Muscle layer of duodenum (tissue), 2 donors: ENCODE data around the gene BLVRA.
"Not testable (repeated sequence)": the region's sequence is repeated elsewhere in the genome, so short reads cannot be mapped to it uniquely, and the experiment has no call there.

Experiments
- H3K27ac ChIP-seq: one replicate; pipeline ENCODE4 v1.7.0; 2013; ENCODE audit warnings: mild to moderate bottlenecking, low read length
- H3K27me3 ChIP-seq: one replicate; pipeline ENCODE4 v1.7.0; 2013; ENCODE audit warnings: low read depth, mild to moderate bottlenecking, control low read depth, low read length
- H3K36me3 ChIP-seq, 2 donors: one replicate each; pipeline ENCODE4 v1.7.0; 2013; ENCODE audit warnings: low read length in 2 of 2, control low read depth in 1 of 2, mild to moderate bottlenecking in 1 of 2; ENCODE audit not compliant: insufficient read depth in 2 of 2, control insufficient read depth in 1 of 2
- H3K4me1 ChIP-seq, 2 donors: one replicate each; pipeline ENCODE4 v1.7.0; 2013; ENCODE audit warnings: low read length in 2 of 2, mild to moderate bottlenecking in 2 of 2, control low read depth in 1 of 2, moderate library complexity in 1 of 2; ENCODE audit not compliant: insufficient read depth in 2 of 2, control insufficient read depth in 1 of 2
- H3K4me3 ChIP-seq, 2 donors: one replicate each; pipeline ENCODE4 v1.7.0; 2013; ENCODE audit warnings: low read length in 2 of 2, low read depth in 1 of 2, mild to moderate bottlenecking in 1 of 2
- H3K9me3 ChIP-seq, 2 donors: one replicate each; pipeline ENCODE4 v1.7.0; 2013; ENCODE audit warnings: low read length in 2 of 2, control low read depth in 1 of 2, mild to moderate bottlenecking in 1 of 2; ENCODE audit not compliant: control insufficient read depth in 1 of 2
- donor health status: healthy.

The BLVRA gene

DNA sequence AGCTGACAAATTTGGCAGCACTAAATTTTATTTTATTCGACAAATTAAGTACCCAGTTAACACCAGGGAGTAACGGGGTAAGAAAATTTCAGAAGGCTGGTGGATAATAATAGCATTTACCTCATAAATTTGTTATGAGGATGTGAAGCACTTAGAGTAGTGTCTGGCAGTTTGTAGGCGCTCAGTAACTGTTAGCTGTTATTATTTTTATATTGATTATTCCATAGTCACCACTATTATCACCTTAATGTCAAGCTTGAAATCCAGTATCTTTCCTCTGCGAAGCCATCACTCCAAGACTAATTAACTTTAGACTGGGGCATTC is 28.6 kb upstream of the BLVRA start:
- H3K4me3 ChIP-seq: peak overlapping the region; percentile 94 to 96
- no peaks in the 10 kb centered on the region for H3K36me3 ChIP-seq
- no peaks in the 10 kb centered on the region for H3K9me3 ChIP-seq
- peaks cover 0 to 9% of the 10 kb centered on the region in 2 donors for H3K4me1 ChIP-seq
- no peaks in the 10 kb centered on the region for H3K27me3 ChIP-seq
- peak overlapping the region; percentile 86 for H3K27ac ChIP-seq

DNA sequence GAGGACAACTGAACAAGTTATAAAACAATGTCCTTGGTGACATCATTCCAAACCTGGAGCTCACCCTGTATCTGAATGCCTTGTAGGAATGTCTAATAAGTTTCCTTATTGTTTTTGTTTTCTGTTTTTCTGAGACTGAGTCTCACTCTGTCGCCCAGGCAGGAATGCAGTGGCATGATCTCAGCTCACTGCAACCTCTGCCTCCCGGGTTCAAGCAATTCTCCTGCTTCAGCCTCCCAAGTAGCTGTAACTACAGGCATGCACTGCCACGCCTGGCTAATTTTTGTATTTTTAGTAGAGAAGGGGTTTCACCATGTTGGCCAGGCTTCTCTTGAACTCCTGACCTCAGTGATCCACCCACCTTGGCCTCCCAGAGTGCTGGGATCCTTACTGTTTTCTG is 27.0 kb upstream of the BLVRA start:
- H3K4me3 ChIP-seq, H3K36me3 ChIP-seq, H3K27ac ChIP-seq, H3K9me3 ChIP-seq, H3K27me3 ChIP-seq, H3K4me1 ChIP-seq: not testable (repeated sequence)

DNA sequence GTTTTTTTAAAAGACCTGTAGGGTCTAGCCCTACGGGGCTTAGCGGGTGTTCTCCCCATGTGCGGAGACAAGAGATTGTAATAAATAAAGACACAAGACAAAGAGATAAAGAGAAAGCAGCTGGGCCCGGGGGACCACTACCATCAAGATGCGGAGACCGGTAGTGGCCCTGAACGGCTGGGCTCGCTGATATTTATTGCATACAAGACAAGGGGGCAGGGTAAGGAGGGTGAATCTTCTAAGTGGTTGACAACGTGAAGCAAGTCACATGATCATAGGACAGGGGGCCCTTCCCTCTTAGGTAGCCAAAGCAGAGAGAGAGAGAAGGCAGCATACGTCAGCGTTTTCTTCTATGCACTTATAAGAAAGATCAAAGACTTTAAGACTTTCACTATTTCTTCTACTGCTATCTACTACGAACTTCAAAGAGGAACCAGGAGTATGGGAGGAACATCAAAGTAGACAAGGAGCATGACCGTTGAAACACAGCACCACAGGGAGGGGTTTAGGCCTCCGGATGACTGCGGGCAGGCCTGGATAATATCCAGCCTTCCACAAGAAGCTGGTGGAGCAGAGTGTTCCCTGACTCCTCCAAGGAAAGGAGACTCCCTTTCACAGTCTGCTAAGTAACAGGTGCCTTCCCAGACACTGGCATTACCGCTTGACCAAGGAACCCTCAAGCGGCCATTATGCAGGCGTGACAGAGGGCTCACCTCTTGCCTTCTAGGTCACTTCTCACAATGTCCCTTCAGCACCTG is 23.7 kb upstream of the BLVRA start:
- H3K4me3 ChIP-seq, H3K4me1 ChIP-seq, H3K27ac ChIP-seq, H3K27me3 ChIP-seq, H3K36me3 ChIP-seq, H3K9me3 ChIP-seq: not testable (repeated sequence)

DNA sequence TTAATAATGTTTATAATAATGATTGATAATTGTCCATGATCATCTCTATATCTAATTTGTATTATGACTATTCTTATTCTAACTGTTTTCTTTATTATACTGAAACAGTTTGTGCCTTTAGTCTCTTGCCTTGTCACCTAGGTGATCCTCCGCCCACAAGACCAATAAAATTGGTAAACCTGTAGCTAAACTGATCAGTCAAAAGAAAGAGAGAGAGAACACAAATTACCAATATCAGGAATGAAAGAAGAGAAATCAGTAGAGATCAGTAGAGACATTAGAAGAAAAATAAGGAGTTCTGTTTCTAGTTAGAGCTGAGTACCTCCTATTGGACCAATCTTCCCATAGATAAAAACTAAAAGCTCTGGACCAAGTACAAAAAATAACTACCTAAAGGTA is 23.1 kb upstream of the BLVRA start:
- H3K36me3 ChIP-seq: no peaks in the 10 kb centered on the region
- H3K9me3 ChIP-seq: no peaks in the 10 kb centered on the region
- no peaks in the 10 kb centered on the region for H3K4me1 ChIP-seq
- no peak overlapping the region for H3K4me3 ChIP-seq
- H3K27ac ChIP-seq: no peak overlapping the region
- H3K27me3 ChIP-seq: no peaks in the 10 kb centered on the region

DNA sequence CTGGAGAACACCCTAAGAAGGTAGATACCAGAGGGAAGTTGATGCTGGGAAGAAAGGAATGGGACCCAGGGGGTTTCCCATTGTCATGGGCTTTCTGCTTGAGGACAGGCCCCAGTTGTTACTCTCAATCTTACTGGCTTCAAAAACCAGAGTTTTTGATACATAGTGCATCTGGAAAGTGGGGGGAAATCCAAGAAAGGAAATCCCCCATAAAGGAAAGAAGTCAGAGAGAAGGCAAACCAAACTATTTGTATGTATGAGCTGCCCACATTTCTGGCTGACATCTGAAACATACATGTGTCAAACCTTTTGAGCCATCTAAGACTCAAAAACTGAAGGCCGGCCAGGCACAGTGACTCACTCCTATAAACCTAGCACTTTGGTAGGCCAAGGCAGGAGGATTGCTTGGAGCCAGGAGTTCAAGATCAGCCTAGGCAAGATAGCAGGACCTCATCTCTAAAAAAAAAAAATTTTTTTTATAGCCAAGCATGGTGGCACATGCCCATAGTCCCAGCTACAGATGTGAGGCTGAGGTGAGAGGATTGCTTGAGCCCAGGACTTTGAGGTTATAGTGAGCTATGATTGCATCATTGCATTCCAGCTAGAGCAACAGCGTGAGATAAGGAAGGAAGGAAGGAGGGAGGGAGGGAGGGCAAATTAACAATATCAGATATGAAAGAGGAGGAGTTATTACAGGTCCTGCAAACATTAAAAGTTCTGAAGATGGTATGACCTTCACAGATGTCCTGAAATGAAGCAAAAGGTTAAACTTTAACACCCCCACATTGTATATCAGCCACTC is 22.5 kb upstream of the BLVRA start:
- no peak overlapping the region for H3K27ac ChIP-seq
- H3K4me1 ChIP-seq: no peaks in the 10 kb centered on the region
- H3K27me3 ChIP-seq: no peaks in the 10 kb centered on the region
- H3K36me3 ChIP-seq: no peaks in the 10 kb centered on the region
- H3K4me3 ChIP-seq: no peak overlapping the region
- no peaks in the 10 kb centered on the region for H3K9me3 ChIP-seq

DNA sequence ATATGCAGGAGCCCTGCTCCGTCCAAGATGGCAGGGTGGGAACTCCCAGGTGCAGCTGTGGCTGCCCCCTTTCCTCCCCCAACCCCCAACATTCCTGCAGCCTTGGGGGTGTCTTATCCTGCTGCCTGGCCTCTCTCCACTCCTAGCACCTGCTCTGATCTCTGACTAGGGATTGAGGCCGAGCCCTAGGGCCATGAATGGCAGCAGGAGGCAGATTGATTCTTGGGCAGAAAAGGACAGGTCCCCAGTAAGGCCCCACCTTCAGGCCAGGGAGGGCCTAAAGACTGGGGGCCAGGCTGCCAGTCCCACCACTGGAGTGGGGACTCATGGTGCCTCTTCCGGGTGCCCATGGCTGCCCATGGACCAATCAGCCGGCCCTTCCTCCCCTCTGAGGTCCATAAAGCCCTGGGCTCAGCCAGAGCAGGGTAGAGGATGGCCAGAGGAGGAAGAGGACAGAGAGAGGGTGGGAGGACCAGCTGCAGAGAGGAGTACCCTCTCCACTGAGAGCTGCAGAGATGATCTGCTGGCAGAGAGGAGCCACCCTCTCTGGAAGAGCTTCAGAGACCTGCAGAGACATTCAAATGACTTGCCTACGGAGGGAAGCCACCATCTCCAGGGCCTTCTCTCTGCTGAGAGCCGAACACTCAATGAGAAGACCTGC is 20.9 kb upstream of the BLVRA start:
- no peak overlapping the region for H3K27ac ChIP-seq
- no peaks in the 10 kb centered on the region for H3K27me3 ChIP-seq
- H3K36me3 ChIP-seq: no peaks in the 10 kb centered on the region
- H3K4me1 ChIP-seq: no peaks in the 10 kb centered on the region
- no peak overlapping the region for H3K4me3 ChIP-seq
- no peaks in the 10 kb centered on the region for H3K9me3 ChIP-seq

DNA sequence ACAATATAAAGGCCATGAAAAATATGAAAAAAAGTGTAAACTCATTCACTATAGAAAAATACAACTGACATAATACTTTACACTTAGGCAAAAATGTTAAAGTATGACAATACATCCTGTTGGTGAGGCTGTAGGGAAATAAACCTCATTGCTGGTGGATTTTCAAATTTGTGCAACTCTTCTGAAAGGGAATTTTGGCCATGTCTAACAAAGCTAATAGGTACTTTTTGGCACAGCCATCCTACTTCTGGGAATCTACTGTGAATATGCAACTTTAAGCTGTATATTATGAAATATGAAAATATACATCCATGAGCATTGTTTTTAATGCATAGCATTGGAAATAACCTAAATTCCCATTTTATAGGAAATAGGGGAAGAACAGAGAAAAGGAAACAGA is 15.8 kb upstream of the BLVRA start:
- Histone ChIP-seq H3K27ac (no peak overlapping the region), H3K4me3 (no peak overlapping the region), H3K27me3 (no peaks in the 10 kb centered on the region), H3K36me3 (no peaks in the 10 kb centered on the region), H3K4me1 (no peaks in the 10 kb centered on the region), H3K9me3 (no peaks in the 10 kb centered on the region)

DNA sequence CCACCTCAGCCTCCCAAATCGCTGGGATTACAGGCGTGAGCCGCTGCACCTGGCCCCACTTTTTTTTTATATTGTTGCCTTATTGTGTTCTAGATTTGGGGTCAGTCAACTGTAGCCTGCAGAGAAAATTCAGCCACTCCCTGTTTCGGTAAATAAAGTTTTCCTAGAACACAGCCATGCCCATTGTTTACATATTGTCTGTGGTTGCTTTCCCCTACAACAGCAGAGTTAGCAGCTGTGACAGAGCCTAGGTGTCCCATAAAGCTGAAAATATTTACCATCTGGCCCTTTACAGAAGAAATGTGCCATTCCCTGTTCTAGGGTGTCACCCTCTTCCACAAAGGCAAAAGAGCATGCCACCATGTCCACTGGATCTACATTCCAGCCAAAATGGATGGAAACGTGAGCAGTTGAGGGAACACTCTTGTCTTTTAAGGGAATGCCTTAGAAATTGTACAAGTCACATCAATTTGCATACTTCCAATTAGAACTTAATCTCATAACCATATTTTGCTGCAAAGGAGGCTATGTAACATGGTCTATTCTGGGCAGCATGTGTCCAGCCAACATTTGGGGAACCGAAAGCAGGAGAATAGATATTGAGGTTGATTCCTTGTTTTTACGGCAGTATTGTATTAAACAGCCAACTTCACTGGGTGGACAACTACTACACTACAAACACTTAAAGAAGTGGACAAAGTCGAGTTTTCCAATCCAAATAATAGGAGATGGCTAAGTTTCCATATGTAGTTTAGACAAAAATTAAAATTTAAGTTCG is 11.0 kb upstream of the BLVRA start:
- Histone ChIP-seq H3K27ac (no peak overlapping the region), H3K27me3 (no peaks in the 10 kb centered on the region), H3K9me3 (no peaks in the 10 kb centered on the region), H3K4me1 (no peaks in the 10 kb centered on the region), H3K4me3 (no peak overlapping the region), H3K36me3 (no peaks in the 10 kb centered on the region)

DNA sequence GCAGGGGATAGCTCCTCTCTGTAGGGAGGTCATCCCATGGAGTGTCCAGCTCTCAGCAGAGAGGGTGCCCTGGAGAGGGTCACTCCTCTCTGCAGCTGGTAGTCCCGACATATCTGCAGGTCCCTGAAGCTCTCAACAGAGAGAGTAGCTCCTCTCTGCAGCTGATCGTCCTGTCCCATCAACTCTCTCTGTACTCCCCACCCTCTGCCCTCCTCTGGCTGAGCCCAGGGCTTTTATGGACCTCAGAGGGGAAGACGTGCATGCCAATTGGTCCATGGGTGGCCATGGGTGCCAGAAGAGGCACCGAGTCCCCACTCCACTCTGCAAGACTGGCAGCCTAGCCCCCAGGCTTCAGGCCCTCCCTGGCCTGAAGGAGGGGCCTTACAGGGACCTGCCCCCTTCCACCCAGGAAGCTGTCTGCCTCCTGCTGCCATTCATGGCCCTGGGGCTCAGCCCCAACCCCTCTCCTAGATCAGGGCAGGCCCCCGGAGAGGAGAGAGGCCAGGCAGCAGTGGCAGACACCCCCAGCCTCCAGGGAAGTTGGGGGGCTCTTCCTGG is 9.0 kb upstream of the BLVRA start:
- Histone ChIP-seq H3K9me3 (no peaks in the 10 kb centered on the region), H3K4me1 (no peaks in the 10 kb centered on the region), H3K36me3 (no peaks in the 10 kb centered on the region), H3K27me3 (no peaks in the 10 kb centered on the region), H3K4me3 (no peak overlapping the region), H3K27ac (no peak overlapping the region)

DNA sequence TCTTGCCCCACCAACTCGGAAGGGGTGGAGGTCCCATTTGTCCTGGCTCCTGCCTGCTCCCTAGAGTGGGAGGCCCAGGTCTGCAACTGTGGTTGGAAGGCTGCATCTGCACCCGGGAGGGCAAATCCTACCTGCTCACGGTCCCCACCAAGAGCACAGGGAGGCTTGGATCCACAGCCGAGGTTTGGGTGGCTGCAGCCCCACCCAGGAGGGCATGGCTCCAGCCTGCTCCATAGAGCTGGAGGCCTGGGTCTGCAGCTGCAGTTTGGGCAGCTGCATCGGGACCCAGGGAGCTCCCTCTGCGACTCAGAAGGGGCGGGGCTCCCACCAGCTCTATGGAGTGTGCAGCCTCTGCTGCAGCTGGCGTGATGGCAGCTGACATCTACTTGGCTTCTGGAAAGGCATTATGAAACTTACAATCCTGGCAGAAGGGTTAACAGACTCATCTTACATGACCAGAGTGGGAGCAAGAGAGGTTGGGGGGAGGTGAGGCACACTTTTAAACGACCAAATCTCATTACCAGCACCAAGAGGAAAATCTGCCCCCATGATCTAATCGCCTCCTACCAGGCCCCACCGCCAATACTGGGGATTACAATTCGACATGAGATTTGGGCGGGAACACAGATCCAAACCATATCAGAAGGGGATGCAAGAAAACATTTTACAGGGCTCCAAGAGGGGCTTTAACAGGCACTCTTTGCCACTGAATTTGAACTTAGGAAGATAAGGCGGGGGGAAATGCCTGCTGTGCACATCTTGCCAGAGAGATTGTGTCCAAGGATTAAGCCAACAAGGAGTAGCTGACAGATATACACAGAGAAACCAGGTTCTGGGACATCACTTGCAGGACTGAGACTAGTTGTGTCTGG is 8.2 kb upstream of the BLVRA start:
- Histone ChIP-seq H3K9me3 (no peaks in the 10 kb centered on the region), H3K4me3 (no peak overlapping the region), H3K4me1 (no peaks in the 10 kb centered on the region), H3K36me3 (no peaks in the 10 kb centered on the region), H3K27ac (no peak overlapping the region), H3K27me3 (no peaks in the 10 kb centered on the region)
